GM19023 (cell line): ENCODE data around the gene LHX4.

Experiments used
- ATAC-seq: cut with Tn5 transposase; IDR thresholded peaks from one replicate; pipeline ENCODE4 v1.9.1; 2021; ENCODE audit warnings: mild to moderate bottlenecking, moderate library complexity; ENCODE audit not compliant: unreplicated experiment

Gene LHX4

DNA sequence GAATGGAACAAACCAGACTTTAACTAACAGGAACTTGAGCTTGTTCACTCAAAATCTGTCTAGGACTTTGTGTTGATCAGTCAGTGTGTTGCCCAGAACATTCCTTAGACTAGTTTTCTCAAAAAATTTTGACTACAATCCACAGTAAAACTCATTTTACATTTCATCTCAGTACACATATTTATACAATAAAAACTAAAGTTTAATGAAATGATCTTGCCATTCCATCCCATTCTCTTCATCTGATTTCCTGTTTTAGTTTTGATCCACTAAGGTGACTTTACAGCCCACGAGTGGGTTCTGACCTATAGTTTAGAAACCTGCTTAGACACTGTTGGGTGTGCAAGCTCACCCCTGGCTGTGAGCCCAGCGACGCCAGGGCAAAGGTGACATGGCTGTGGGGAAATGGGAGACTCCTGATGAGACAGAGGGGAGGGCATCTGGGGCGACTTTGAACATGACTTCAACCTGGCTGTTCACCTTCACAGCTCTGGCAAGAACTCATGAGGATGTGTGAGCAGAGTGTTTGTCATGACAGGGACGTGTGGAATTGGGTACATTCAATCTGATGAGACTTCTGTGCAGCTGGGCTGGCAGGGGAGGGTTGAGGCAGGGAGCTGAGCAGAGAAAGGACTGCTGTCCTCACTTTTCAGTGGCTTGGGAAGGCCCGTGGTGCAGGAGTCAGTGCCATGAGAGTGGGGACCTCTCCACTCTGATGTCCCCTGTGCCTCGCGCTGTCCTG, 40.6 kb downstream of the LHX4 start:
- ATAC-seq: no peak

- no peak for ATAC-seq
Measured at GRCh38 chr1:180271272-180272255, 41.5 kb downstream of the LHX4 start.

DNA sequence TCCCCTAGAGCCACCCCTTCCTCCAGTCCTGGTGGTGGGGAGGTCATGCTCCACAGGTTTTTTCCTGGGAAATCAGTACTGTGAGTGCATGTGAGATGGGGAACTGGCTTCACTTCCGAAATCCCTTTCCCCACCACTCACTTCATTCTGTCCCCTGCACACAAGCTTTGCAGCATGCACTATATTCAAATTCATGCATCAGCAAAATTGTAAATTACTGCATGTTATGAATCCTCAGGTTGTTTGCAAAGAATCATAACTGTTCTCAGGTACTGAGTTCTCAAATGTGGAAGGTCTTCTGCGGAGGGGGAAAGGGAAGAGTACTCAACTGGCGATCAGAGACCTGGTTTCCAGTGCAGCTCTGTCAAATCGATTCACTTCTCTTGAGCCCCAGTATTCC, 42.3 kb downstream of the LHX4 start:
- ATAC-seq: no peak

DNA sequence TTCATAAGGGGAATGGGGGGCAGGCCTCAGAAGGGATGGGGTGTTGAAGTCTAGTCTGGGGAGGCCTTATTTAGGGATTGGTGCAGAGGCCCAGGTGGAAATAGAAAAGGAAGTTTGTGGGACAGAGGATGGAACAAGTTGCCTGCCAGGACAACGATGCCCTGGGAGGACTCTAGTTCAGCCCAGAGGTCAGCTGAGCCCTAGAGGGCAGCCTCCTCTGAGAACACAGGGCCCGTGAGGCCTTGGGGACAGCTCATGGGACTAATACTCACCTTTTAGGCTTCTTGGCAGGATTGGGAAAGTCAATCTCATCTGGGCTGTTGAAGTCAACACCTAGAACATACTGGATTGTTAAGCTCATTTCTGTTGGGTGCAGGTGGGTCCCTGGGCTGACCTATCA, 43.0 kb downstream of the LHX4 start:
- ATAC-seq: no peak

- ATAC-seq: no peak
Measured at GRCh38 chr1:180274221-180274620, 44.2 kb downstream of the LHX4 start.

DNA sequence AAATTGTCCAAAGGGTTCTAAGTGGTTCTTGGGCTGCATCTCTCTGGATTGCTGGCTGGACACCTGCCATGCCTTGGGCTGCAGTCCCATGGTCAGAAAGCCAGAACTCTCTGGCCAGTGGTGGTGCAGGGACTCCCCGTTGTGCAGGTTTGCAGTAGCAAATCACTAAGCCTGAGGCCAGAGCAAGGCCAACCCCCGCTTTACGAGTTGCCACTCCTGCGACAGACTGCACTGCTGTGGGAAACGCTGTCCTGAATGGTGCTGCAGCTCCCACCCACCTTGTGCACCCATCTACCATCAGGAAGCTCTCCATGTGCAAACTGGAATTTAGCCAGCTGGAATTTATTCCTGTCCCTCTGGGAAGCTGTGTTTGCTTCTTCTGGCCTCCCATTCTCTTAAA, 45.7 kb downstream of the LHX4 start:
- no peak for ATAC-seq

GRCh38 chr1:180277476-180278193, 47.6 kb downstream of the LHX4 start:
- ATAC-seq: no peak

- ATAC-seq: no peak
Measured at GRCh38 chr1:180278194-180278515, 48.1 kb downstream of the LHX4 start.

DNA sequence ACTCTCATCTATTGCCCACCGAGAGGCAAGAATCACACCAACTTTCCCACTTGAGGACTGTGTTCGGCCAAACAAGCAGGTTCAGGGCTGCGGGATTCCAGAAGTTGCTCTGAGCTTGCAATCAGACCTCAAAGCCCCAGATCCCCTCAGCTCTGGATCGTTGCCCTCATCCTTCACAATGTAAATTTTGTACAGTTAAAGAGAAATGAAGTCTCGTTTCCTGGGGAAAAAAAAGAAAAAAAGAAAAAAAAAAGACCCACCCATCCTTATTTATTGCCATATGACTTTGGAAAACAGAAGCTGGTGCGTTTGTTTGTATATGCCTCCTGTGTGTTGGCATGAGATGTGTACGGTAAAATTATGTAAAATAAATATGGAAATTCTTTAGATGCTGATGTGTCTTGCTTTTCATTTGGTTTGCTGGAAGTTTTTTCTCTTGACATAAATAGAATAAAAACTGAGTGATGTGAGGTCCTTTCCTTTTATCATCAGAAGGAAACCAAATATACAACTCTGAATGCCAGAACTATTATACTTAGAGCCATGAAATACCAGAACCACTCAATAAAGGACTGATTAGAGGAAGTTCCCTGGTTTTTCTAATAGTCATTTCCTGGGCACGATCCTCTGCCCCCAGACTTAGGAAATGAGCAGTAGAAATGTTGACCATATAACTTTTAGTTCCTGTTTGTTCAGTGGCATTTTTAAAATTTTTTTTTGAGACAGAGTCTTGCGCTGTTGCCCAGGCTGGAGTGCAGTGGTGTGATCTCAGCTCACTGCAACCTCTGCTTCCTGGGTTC, 48.7 kb downstream of the LHX4 start:
- no peak for ATAC-seq

GRCh38 chr1:180279651-180280050, 49.6 kb downstream of the LHX4 start:
- ATAC-seq: no peak

DNA sequence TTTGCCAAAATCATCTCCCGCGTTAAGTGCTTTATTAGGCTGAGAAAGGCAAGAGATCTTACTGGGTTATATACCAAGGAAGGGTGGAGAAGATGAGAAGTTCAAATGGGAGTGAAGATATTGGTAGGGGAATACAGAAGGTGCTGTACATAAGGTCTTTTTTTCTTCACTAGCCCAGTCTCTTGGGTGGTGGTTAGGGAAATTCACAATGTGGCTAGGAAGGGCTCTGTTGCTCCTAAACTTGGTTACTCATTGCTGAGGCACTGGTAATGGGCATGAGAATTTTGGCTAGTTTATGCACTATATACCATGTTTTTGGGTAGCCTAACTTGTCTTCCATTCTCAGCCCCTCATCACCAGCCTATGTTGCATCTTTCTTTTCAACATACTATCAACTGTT, 50.6 kb downstream of the LHX4 start:
- no peak for ATAC-seq

DNA sequence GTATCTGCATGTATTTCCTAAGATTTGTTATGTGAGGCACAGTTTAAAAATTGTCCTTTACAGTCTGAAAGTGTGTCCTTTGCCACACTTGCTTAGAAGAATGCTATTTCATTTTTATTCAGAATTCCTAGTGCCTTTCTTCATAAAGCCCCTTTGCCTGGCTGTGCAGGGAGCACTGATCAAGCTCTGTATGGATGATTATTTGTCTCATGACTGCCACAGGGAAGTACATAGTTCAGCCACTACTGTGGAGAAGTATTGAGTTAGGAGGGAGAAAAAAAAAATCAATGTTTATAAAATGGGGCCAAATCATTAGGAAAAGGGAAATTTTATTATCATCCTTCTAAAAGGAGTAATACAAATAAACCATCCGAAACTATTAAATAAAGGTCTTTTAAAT, 51.4 kb downstream of the LHX4 start:
- ATAC-seq: no peak

DNA sequence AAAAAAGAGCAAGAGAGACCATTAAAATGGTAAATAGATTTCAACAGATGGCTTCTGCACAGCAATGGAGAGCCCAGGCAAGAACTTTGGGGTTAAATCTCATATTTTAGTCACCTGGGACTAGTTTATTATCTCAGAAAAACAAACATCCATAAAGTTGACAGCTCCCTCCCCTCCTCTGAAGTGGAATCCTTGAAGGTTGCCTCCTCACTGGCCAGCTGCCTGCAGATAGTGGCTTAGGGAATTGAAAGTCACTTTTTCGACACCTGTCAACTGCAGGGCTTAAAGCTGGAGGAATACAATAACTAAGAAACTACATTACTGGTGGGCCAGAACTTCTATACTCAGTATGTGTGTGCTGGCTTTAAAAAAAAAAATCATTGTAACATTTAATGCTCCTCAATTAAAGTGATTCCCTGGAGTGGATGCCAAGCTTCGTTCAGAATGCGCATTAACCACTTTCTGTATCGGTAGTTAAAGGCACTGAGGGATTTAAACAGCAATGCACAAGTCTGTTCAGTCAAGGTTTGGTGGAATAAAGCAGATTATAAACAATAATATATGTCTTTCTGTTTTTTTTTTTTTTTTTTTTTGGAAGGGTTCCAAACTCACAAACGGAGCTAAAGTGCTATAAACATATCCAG, 52.5 kb downstream of the LHX4 start:
- no peak for ATAC-seq

- ATAC-seq: no peak
Measured at GRCh38 chr1:180283098-180283497, 53.0 kb downstream of the LHX4 start.

- no peak for ATAC-seq
Measured at GRCh38 chr1:180286417-180286816, 56.4 kb downstream of the LHX4 start.

- ATAC-seq: no peak
Measured at GRCh38 chr1:180287988-180288705, 58.1 kb downstream of the LHX4 start.

DNA sequence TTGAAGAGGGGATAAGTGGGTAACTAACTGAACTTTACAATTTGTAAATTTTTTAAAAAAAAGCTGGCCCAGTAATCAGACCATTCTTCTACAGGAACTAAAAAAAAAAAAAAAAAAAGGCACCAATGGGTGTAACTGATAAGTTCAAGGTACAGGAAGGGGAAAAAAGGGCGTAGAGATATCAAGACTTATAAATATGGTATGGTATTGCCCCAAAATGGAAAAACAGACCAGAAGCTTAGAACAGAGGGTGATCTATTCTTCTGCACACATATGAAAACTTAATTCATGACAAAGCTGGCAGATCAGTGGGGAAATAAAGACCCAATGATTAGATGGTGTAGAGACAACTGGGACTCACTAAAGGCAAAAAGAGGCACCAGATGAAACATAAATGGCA, 58.9 kb downstream of the LHX4 start:
- ATAC-seq: no peak

DNA sequence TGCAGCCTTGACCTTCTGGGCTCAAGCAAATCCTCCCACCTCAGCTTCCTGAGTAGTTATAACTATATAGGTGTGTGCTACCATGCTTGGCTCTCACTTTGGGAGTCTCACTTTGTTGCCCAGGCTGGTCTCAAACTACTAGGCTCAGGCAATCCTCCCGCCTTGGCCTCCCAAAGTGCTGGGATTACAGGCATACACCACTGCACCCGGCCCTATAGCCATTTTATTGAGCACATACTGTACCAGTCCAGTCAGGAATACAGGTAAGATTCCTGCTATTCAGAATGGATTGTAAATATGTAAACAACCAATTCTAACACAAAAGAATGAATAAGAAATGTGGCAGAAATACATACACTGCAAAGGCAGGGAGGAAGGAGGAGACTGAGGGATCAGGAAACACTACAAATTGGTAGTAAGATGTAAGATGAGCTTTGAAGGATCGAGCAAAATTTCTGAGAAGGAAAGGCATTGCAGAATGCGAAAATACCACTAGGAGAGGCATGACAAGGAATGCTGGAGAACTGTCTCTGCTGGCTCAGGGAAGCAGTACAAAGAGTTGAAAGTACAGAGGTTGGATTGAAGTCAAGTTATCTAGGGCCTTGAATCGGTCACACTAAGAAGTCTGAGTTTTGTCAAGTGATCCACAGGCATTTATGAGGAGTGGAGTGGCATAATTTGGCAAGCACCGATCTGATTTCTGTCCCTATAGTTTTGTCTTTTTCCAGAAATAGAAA, 60.4 kb downstream of the LHX4 start:
- ATAC-seq: no peak

- no peak for ATAC-seq
Measured at GRCh38 chr1:180291004-180291403, 60.9 kb downstream of the LHX4 start.
